Measurements from ENCODE around the gene TRPC4AP. TPM values are rescaled to one million over a fixed set of nuclear protein-coding genes. Genes with fewer than 3 reads are reported as not detected.

TRPC4AP gene
- total RNA-seq, 2 donors from 2014 or later = 65.4 to 76.6 TPM

GRCh38 chr20:35062478-35062877 lies 30.1 kb downstream of the TRPC4AP start:
- WGBS = 94% methylated on average over 3 of the region's 3 CpGs
- H3K36me3 ChIP-seq = no peaks in the 10 kb centered on the region
- H3K4me3 ChIP-seq = no peak overlapping the region
- intact Hi-C loops (cut with DNase I) = no loop called here
- no peak for DNase-seq (ENCODE audit: low spot score)
- H3K27ac ChIP-seq = no peak overlapping the region
- TF ChIP-seq POLR2AphosphoS5 (IDR thresholded peaks at IDR 0.05) = no peak
- TF ChIP-seq CTCF (IDR thresholded peaks at IDR 0.05) = no peak
- TF ChIP-seq POLR2A (IDR thresholded peaks at IDR 0.05) = no peak
- no peaks in the 10 kb centered on the region for H3K4me1 ChIP-seq (replicated peaks)
- H3K9me3 ChIP-seq = no peaks in the 10 kb centered on the region
- no peaks in the 10 kb centered on the region for H3K27me3 ChIP-seq (replicated peaks; ENCODE audit: insufficient read depth)

- H3K36me3 ChIP-seq = no peaks in the 10 kb centered on the region
- no peaks in the 10 kb centered on the region for H3K9me3 ChIP-seq
- TF ChIP-seq POLR2AphosphoS5 (IDR thresholded peaks at IDR 0.05) (no peak), POLR2A (IDR thresholded peaks at IDR 0.05) (no peak), CTCF (IDR thresholded peaks at IDR 0.05) (no peak)
- H3K4me1 ChIP-seq (replicated peaks) = no peaks in the 10 kb centered on the region
- no peaks in the 10 kb centered on the region for H3K27me3 ChIP-seq (replicated peaks; ENCODE audit: insufficient read depth)
- 98% methylated on average over 5 of the region's 5 CpGs for WGBS
- intact Hi-C loops (cut with DNase I) = no loop called here
- DNase-seq (ENCODE audit: low spot score) = no peak
- H3K27ac ChIP-seq = no peak overlapping the region
- H3K4me3 ChIP-seq = no peak overlapping the region
Measured at GRCh38 chr20:35060168-35060567, 32.4 kb downstream of the TRPC4AP start.

- Histone ChIP-seq H3K27me3 (replicated peaks; ENCODE audit: insufficient read depth) (no peaks in the 10 kb centered on the region), H3K36me3 (no peaks in the 10 kb centered on the region), H3K9me3 (no peaks in the 10 kb centered on the region), H3K27ac (no peak overlapping the region), H3K4me1 (replicated peaks) (no peaks in the 10 kb centered on the region), H3K4me3 (no peak overlapping the region)
- intact Hi-C loops (cut with DNase I) = no loop called here
- TF ChIP-seq POLR2AphosphoS5 (IDR thresholded peaks at IDR 0.05) (no peak), CTCF (IDR thresholded peaks at IDR 0.05) (no peak), POLR2A (IDR thresholded peaks at IDR 0.05) (no peak)
- DNase-seq (ENCODE audit: low spot score) = no peak
- 95% methylated on average over 14 of the region's 14 CpGs for WGBS
Measured at GRCh38 chr20:35059612-35060011, 33.0 kb downstream of the TRPC4AP start.

GRCh38 chr20:35059110-35059509 lies 33.5 kb downstream of the TRPC4AP start:
- Histone ChIP-seq H3K4me3 (no peak overlapping the region), H3K4me1 (replicated peaks) (no peaks in the 10 kb centered on the region), H3K9me3 (no peaks in the 10 kb centered on the region), H3K27ac (no peak overlapping the region), H3K27me3 (replicated peaks; ENCODE audit: insufficient read depth) (no peaks in the 10 kb centered on the region), H3K36me3 (no peaks in the 10 kb centered on the region)
- TF ChIP-seq POLR2AphosphoS5 (IDR thresholded peaks at IDR 0.05) (no peak), POLR2A (IDR thresholded peaks at IDR 0.05) (no peak), CTCF (IDR thresholded peaks at IDR 0.05) (no peak)
- 98% methylated on average over 2 of the region's 2 CpGs for WGBS
- no peak for DNase-seq (ENCODE audit: low spot score)
- intact Hi-C loops (cut with DNase I) = no loop called here

- Histone ChIP-seq H3K27ac (no peak overlapping the region), H3K4me3 (no peak overlapping the region), H3K27me3 (replicated peaks; ENCODE audit: insufficient read depth) (no peaks in the 10 kb centered on the region), H3K9me3 (no peaks in the 10 kb centered on the region), H3K36me3 (no peaks in the 10 kb centered on the region), H3K4me1 (replicated peaks) (no peaks in the 10 kb centered on the region)
- intact Hi-C loops (cut with DNase I) = no loop called here
- TF ChIP-seq POLR2A (IDR thresholded peaks at IDR 0.05) (no peak), CTCF (IDR thresholded peaks at IDR 0.05) (no peak), POLR2AphosphoS5 (IDR thresholded peaks at IDR 0.05) (no peak)
- WGBS = 83% methylated on average over 9 of the region's 9 CpGs
- no peak for DNase-seq (ENCODE audit: low spot score)
Measured at GRCh38 chr20:35055445-35056276, 36.9 kb downstream of the TRPC4AP start.

Data from prostate gland (tissue), 2 donors.